Activated T-cell treated with anti-CD3 and anti-CD28 coated beads, Interleukin-2, amount 50 U/mL, for 72 hours (primary cell): ENCODE measurements around the gene RABGAP1L. TPM values are rescaled to one million over a fixed set of nuclear protein-coding genes. Genes with fewer than 3 reads are reported as not detected.
"Not testable (repeated sequence)": the region's sequence is repeated elsewhere in the genome, so short reads cannot be mapped to it uniquely, and the experiment has no call there.

Experiments used
- ATAC-seq, 2 donors: fragments of 150-1000 bp; cut with Tn5 transposase; replicated peaks in 1 of 2; 2 replicates each; pipeline ENCODE4 v1.10.0; 2021; ENCODE audit warnings: moderate library complexity in 2 of 2, mild to moderate bottlenecking in 1 of 2
- DNase-seq, 2 donors: peaks; one replicate each; pipeline ENCODE4 v3.0.0; 2021 to 2022; ENCODE audit warnings: mixed read lengths in 1 of 2
- H3K27ac Mint-ChIP-seq: one replicate; pipeline ENCODE4 v1.8.0; 2022; ENCODE audit warnings: mild to moderate bottlenecking, moderate library complexity, mixed read lengths
- H3K27me3 Mint-ChIP-seq: one replicate; pipeline ENCODE4 v1.8.0; 2022; ENCODE audit warnings: low read depth, mixed read lengths
- H3K36me3 Mint-ChIP-seq, 2 donors: one replicate each; pipeline ENCODE4 v1.8.0; 2022; ENCODE audit warnings: mixed read lengths in 2 of 2, mild to moderate bottlenecking in 1 of 2; ENCODE audit not compliant: insufficient read depth in 2 of 2
- H3K4me1 Mint-ChIP-seq: one replicate; pipeline ENCODE4 v1.8.0; 2022; ENCODE audit warnings: low read depth, mixed read lengths
- H3K4me3 Mint-ChIP-seq, 2 donors: one replicate each; pipeline ENCODE4 v1.8.0; 2022; ENCODE audit warnings: mild to moderate bottlenecking in 2 of 2, mixed read lengths in 2 of 2, moderate library complexity in 2 of 2
- H3K9me3 Mint-ChIP-seq, 2 donors: one replicate each; pipeline ENCODE4 v1.8.0; 2022; ENCODE audit warnings: mixed read lengths in 2 of 2
- total RNA-seq, 2 donors: library from RNA; stranded (reverse); gene quantifications; one replicate each; pipeline ENCODE4 v1.2.3, GENCODE V29; 2022

RABGAP1L gene
- total RNA-seq, 2 donors from 2014 or later, result 36.7 to 42.0 TPM

DNA sequence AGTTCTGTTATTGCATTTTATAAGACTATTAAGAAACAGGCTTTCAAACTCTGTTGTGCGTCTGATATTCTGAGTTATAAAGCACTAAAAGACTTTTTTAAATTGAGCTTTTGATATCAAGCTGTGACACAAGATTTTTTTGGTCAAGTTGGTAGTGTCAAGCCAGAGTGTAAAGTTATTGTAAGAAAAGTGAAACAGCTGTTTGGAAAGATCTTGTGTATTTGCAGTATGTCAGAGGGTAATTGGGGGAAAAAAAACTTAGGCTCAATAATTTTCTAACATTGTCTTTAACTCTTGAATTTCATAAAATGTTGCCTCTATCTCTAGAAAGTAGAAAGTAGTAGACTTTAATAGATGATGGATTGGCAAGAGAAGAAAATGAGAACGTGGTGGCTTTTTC is 844.2 kb downstream of the RABGAP1L start:
- DNase-seq (no peak), ATAC-seq (no peak)
- Mint-ChIP-seq H3K27ac (peak overlapping the region; percentile 99), H3K4me1 (peaks cover 44% of the 10 kb centered on the region), H3K4me3 (peak overlapping the region in 1 of 2 donors; percentile 90), H3K36me3 (peaks cover 15 to 47% of the 10 kb centered on the region in 2 donors), H3K9me3 (no peaks in the 10 kb centered on the region), H3K27me3 (no peaks in the 10 kb centered on the region)

GRCh38 chr1:175005085-175005783 is 845.9 kb downstream of the RABGAP1L start:
- H3K36me3 Mint-ChIP-seq, result peaks cover 19 to 55% of the 10 kb centered on the region in 2 donors
- peak; percentile 11 to 22 for DNase-seq
- H3K4me1 Mint-ChIP-seq, result peaks cover 44% of the 10 kb centered on the region
- H3K27ac Mint-ChIP-seq, result peak overlapping the region; percentile 94
- peak overlapping the region; percentile 10 to 85 for H3K4me3 Mint-ChIP-seq
- ATAC-seq, result peak; percentile 63 to 78
- H3K27me3 Mint-ChIP-seq, result no peaks in the 10 kb centered on the region
- no peaks in the 10 kb centered on the region for H3K9me3 Mint-ChIP-seq

- peak overlapping the region; percentile 75 for H3K27ac Mint-ChIP-seq
- DNase-seq (no peak), ATAC-seq (no peak)
- H3K36me3 Mint-ChIP-seq, result peaks cover 23 to 57% of the 10 kb centered on the region in 2 donors
- H3K4me1 Mint-ChIP-seq, result peaks cover 10% of the 10 kb centered on the region
- H3K9me3 Mint-ChIP-seq, result no peaks in the 10 kb centered on the region
- no peaks in the 10 kb centered on the region for H3K27me3 Mint-ChIP-seq
- H3K4me3 Mint-ChIP-seq, result no peak overlapping the region
Observed at GRCh38 chr1:175009532-175009931, 850.2 kb downstream of the RABGAP1L start.

- no peak overlapping the region for H3K4me3 Mint-ChIP-seq
- H3K36me3 Mint-ChIP-seq, result peaks cover 24 to 44% of the 10 kb centered on the region in 2 donors
- DNase-seq (no peak), ATAC-seq (no peak)
- peak overlapping the region; percentile 52 for H3K27ac Mint-ChIP-seq
- H3K4me1 Mint-ChIP-seq, result no peaks in the 10 kb centered on the region
- H3K9me3 Mint-ChIP-seq, result no peaks in the 10 kb centered on the region
- no peaks in the 10 kb centered on the region for H3K27me3 Mint-ChIP-seq
Observed at GRCh38 chr1:175013445-175013844, 854.1 kb downstream of the RABGAP1L start.

DNA sequence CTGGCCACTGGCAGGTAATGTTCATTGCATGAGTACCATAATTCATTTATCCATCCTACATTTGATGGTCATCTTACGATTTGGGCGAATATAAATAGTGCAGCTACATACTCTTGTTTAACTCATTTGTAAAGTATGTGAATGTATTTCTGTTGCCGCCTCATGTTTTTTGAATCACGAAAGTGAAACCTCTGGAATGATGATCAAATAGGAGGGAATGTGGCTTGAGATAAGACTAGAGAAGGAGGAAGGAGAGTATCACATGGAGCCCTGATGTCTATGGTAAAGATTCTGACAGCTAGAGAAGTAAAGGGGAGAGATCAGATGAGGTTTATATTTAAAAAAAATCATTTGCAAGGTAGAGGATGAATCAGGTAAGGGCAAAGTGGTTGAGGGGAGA is 855.9 kb downstream of the RABGAP1L start:
- ATAC-seq (no peak), DNase-seq (no peak)
- Mint-ChIP-seq H3K9me3 (no peaks in the 10 kb centered on the region), H3K27ac (peak overlapping the region; percentile 55), H3K36me3 (peaks cover 20 to 36% of the 10 kb centered on the region in 2 donors), H3K4me3 (no peak overlapping the region), H3K27me3 (no peaks in the 10 kb centered on the region), H3K4me1 (no peaks in the 10 kb centered on the region)

DNA sequence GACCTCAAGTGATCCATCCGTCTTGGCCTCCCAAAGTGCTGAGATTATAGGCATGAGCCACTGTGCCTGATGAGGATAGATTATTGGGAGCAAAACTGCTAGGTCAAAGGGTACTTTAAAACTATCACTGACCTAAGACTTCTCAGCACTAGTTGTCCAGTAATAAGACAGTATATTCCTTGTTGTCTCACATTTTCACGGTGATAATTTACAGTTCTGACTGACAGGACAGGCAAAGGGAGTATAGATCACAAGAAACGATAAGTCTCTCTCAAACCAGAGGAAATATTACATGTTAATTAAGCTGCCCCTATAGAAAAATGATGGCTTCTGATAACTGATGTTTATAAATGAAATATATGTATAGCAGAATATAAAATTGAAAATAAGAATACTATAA is 860.2 kb downstream of the RABGAP1L start:
- Mint-ChIP-seq H3K27me3 (no peaks in the 10 kb centered on the region), H3K9me3 (no peaks in the 10 kb centered on the region), H3K4me3 (no peak overlapping the region), H3K36me3 (peaks cover 16 to 28% of the 10 kb centered on the region in 2 donors), H3K27ac (no peak overlapping the region), H3K4me1 (peaks cover 29% of the 10 kb centered on the region)
- no peak for DNase-seq
- ATAC-seq, result no peak

DNA sequence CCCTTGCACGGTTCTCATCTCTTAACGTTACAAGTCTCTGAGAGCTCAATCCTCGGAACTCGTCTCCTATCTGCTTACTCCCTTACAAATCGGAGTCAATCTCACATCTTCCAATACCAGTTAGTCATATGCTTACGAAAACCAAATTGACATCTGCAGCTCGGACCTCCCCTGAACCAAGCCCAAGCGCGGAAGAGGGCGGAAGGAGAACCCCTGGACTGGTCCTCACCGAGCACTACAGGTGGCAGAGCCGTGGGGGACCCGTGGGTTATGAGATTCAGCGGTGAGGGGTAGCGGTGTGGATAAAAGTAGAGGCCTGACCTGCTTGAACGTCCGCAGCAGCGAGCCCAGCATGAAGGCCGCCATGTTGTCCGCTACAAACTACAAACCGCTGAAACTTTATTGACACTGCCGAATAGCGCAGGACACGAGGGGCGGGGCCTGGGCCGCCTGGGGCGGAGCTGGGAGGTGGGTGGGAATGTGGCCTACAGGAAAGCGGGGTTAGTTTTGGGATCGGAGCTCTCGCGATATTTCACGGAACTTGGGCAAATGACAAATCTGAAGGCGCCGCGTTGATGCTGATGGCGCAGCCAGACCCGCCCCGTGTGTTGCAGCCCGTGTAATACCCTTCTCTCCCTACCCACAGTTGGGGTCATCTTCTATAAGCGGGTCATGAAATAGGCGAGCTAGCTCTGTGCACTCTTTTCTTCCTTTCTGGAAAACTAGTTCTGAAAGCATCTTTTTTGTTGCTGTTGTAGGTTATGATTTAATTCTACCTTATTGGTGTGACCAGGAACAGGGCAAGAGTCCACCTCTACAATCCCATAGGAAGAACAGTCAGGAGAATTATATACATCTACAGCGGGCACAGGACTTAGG is 864.0 kb downstream of the RABGAP1L start, which contains the start of gene MRPS14:
Gene MRPS14 (minus strand): TSS at position 383 of the 879 bp plus-strand sequence. CDS start 17 bp downstream, at position 366.
- H3K4me1 Mint-ChIP-seq, result peaks cover 29% of the 10 kb centered on the region
- peaks cover 9 to 15% of the 10 kb centered on the region in 2 donors for H3K36me3 Mint-ChIP-seq
- DNase-seq (peak; percentile 97 to 98), ATAC-seq (peak; percentile 87 to 92)
- H3K9me3 Mint-ChIP-seq, result no peaks in the 10 kb centered on the region
- H3K27me3 Mint-ChIP-seq, result no peaks in the 10 kb centered on the region
- peak within 1 kb of the TSS; percentile 92 for H3K4me3 Mint-ChIP-seq
- peak within 1 kb of the TSS; percentile 98 for H3K27ac Mint-ChIP-seq

GRCh38 chr1:175023922-175024242 is 864.6 kb downstream of the RABGAP1L start:
- peak overlapping the region; percentile 92 for H3K4me3 Mint-ChIP-seq
- peaks cover 29% of the 10 kb centered on the region for H3K4me1 Mint-ChIP-seq
- ATAC-seq, DNase-seq, H3K27me3 Mint-ChIP-seq, H3K9me3 Mint-ChIP-seq: not testable (repeated sequence)
- H3K36me3 Mint-ChIP-seq, result peaks cover 9 to 15% of the 10 kb centered on the region in 2 donors
- H3K27ac Mint-ChIP-seq, result peak overlapping the region; percentile 98

DNA sequence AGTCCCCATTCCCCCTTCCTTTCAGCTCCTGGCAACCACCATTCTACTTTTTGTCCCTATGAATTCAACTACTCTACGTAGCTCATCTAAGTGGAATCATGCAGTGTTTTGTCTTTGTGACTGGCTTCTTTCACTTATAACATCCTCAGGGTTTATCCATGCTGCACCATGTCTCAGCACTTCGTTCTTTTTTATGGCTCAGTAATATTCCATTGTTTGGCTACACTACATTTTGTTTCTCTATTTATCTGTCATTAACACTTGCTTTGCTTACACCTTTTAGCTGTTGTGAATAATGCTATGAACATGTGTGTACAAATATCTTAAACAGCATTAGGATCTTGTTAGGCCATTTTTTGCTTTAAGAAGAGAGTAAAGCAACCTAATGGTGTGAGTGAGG is 865.5 kb downstream of the RABGAP1L start:
- peaks cover 9 to 15% of the 10 kb centered on the region in 2 donors for H3K36me3 Mint-ChIP-seq
- H3K27me3 Mint-ChIP-seq, result no peaks in the 10 kb centered on the region
- H3K4me1 Mint-ChIP-seq, result peaks cover 38% of the 10 kb centered on the region
- DNase-seq, result no peak
- no peaks in the 10 kb centered on the region for H3K9me3 Mint-ChIP-seq
- ATAC-seq, result no peak
- peak overlapping the region; percentile 6 to 43 for H3K4me3 Mint-ChIP-seq
- H3K27ac Mint-ChIP-seq, result peak overlapping the region; percentile 52

DNA sequence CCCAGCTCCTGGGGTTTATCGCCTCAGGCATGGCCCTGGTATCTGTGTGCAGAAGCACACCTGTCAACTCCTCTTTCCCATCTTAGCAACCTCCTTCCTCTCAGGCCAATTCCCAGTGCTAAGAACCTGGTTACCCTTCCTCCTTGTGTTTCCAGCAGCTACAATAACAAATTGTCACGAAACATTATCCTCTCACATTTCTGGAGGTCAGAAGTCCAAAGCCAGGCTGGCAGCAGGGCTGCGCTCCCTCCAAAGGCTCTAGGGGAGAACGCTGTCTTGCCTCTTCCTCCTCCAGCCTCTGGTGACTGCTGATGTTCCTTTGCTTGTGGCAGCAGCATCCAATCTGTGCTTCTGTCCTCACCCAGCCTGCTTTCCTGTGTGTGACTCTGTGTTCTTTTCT is 874.6 kb downstream of the RABGAP1L start:
- Mint-ChIP-seq H3K27ac (no peak overlapping the region), H3K27me3 (no peaks in the 10 kb centered on the region), H3K4me3 (no peak overlapping the region), H3K36me3 (no peaks in the 10 kb centered on the region), H3K4me1 (peaks cover 10% of the 10 kb centered on the region), H3K9me3 (no peaks in the 10 kb centered on the region)
- ATAC-seq (no peak), DNase-seq (no peak)

DNA sequence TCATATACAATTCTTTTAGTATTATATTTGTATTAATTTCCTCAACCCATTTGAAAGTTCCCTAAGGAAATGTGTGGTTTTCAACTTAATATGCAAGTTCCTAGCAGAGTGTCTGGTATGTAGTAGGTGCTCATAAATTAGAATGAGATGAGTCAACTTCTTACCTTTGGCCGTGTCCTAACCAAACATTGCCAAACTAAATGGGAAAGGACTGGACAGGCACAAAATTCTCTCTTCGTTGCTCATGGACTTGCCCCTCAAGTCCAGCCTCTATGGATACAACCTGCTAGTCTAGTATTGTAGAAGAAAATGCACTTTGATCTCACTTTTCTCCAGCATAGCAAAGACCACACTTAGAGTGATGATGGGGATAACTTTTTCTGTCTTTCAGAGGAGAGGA is 875.5 kb downstream of the RABGAP1L start:
- no peak overlapping the region for H3K27ac Mint-ChIP-seq
- H3K4me1 Mint-ChIP-seq, result peaks cover 2% of the 10 kb centered on the region
- ATAC-seq (no peak), DNase-seq (no peak)
- H3K9me3 Mint-ChIP-seq, result no peaks in the 10 kb centered on the region
- H3K4me3 Mint-ChIP-seq, result no peak overlapping the region
- no peaks in the 10 kb centered on the region for H3K36me3 Mint-ChIP-seq
- H3K27me3 Mint-ChIP-seq, result no peaks in the 10 kb centered on the region

DNA sequence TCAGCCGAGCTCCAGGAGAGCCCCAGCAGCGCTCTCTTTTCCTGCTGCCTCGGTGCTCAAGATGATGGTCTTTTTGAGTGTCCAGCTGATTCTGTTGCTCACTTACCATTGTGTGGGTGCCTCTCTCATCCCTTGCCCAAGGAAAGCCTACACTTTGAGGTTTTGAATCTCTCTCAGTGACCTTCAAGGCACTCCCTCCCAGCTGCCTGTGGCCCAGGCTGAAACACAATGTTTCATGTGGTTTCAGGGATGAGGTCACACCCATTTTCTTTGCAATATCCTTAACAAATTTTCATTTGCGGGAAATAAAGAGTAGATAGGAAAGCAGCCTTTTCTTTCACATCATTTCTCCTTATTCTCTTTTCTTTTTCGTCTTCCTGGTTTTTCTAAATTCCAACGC is 876.5 kb downstream of the RABGAP1L start:
- no peak for ATAC-seq
- Mint-ChIP-seq H3K9me3 (no peaks in the 10 kb centered on the region), H3K27ac (no peak overlapping the region), H3K4me1 (no peaks in the 10 kb centered on the region), H3K36me3 (no peaks in the 10 kb centered on the region), H3K4me3 (no peak overlapping the region), H3K27me3 (peaks cover 5% of the 10 kb centered on the region)
- no peak for DNase-seq

- H3K4me3 Mint-ChIP-seq, result no peak overlapping the region
- no peaks in the 10 kb centered on the region for H3K9me3 Mint-ChIP-seq
- DNase-seq (no peak), ATAC-seq (no peak)
- H3K27me3 Mint-ChIP-seq, result peaks cover 5% of the 10 kb centered on the region
- H3K4me1 Mint-ChIP-seq, result no peaks in the 10 kb centered on the region
- H3K36me3 Mint-ChIP-seq, result no peaks in the 10 kb centered on the region
- H3K27ac Mint-ChIP-seq, result no peak overlapping the region
Observed at GRCh38 chr1:175036476-175036875, 877.2 kb downstream of the RABGAP1L start.
